SKM-1 (cell line): ENCODE results near the gene TMEM213.
"Not testable (repeated sequence)": the region's sequence is repeated elsewhere in the genome, so short reads cannot be mapped to it uniquely, and the experiment has no call there.

Experiments
- DNase-seq: peaks from one replicate; lab custom pipeline; 2025; ENCODE audit not compliant: unreplicated experiment; lab: John Stamatoyannopoulos, UW

Gene TMEM213

GRCh38 chr7:138796038-138796615 lies 1.7 kb upstream of the TMEM213 start:
- DNase-seq = no peak

- DNase-seq = not testable (repeated sequence)
Observed at GRCh38 chr7:138797046-138797445, 748 bp upstream of the TMEM213 start.

- DNase-seq = no peak
Observed at GRCh38 chr7:138798836-138799235, 1.0 kb downstream of the TMEM213 start.

GRCh38 chr7:138799336-138800000 lies 1.7 kb downstream of the TMEM213 start:
- DNase-seq = no peak

- DNase-seq = no peak
Observed at GRCh38 chr7:138801256-138801655, 3.5 kb downstream of the TMEM213 start.

GRCh38 chr7:138802706-138803105 lies 4.9 kb downstream of the TMEM213 start:
- DNase-seq = no peak

GRCh38 chr7:138804618-138805017 lies 6.8 kb downstream of the TMEM213 start:
- DNase-seq = no peak

- DNase-seq = no peak
Observed at GRCh38 chr7:138809346-138809745, 11.6 kb downstream of the TMEM213 start.

- not testable (repeated sequence) for DNase-seq
Observed at GRCh38 chr7:138811327-138811726, 13.5 kb downstream of the TMEM213 start.

GRCh38 chr7:138813945-138814344 lies 16.2 kb downstream of the TMEM213 start:
- DNase-seq = no peak

GRCh38 chr7:138814816-138815332 lies 17.1 kb downstream of the TMEM213 start:
- DNase-seq = no peak

GRCh38 chr7:138816650-138817049 lies 18.9 kb downstream of the TMEM213 start:
- no peak for DNase-seq

GRCh38 chr7:138819625-138820024 lies 21.8 kb downstream of the TMEM213 start:
- no peak for DNase-seq

GRCh38 chr7:138821912-138822311 lies 24.1 kb downstream of the TMEM213 start:
- DNase-seq = no peak

- DNase-seq = no peak
Observed at GRCh38 chr7:138822867-138823535, 25.2 kb downstream of the TMEM213 start.

- no peak for DNase-seq
Observed at GRCh38 chr7:138825049-138825721, 27.4 kb downstream of the TMEM213 start.

- no peak for DNase-seq
Observed at GRCh38 chr7:138828302-138828701, 30.5 kb downstream of the TMEM213 start.

GRCh38 chr7:138829335-138829734 lies 31.5 kb downstream of the TMEM213 start:
- DNase-seq = no peak

GRCh38 chr7:138832966-138833365 lies 35.2 kb downstream of the TMEM213 start:
- no peak for DNase-seq

GRCh38 chr7:138833596-138833995 lies 35.8 kb downstream of the TMEM213 start:
- no peak for DNase-seq

GRCh38 chr7:138834583-138834982 lies 36.8 kb downstream of the TMEM213 start:
- DNase-seq = no peak

- DNase-seq = no peak
Observed at GRCh38 chr7:138835087-138835486, 37.3 kb downstream of the TMEM213 start.
